A673 (cell line): ENCODE measurements around the gene GTF3C5.

Experiments
- EZH2 ChIP-seq: fragments of 200-600 bp; sonication (generic); IDR thresholded peaks from 2 replicates; pipeline ENCODE4 v1.6.1; 2017; ENCODE audit warnings: borderline replicate concordance, low read depth, mild to moderate bottlenecking, mixed read lengths, antibody characterized with exemption, low read length; ENCODE audit not compliant: poor library complexity, severe bottlenecking
- TF ChIP-seq, protein P1 (sequence below): fragments of 300-800, 200-600 bp; sonication (generic); conservative IDR thresholded peaks from 2 replicates; pipeline ENCODE4 v1.5.1; 2017; ENCODE audit warnings: low read depth, mild to moderate bottlenecking, antibody characterized with exemption, low read length, moderate library complexity, mixed read lengths

DNA sequence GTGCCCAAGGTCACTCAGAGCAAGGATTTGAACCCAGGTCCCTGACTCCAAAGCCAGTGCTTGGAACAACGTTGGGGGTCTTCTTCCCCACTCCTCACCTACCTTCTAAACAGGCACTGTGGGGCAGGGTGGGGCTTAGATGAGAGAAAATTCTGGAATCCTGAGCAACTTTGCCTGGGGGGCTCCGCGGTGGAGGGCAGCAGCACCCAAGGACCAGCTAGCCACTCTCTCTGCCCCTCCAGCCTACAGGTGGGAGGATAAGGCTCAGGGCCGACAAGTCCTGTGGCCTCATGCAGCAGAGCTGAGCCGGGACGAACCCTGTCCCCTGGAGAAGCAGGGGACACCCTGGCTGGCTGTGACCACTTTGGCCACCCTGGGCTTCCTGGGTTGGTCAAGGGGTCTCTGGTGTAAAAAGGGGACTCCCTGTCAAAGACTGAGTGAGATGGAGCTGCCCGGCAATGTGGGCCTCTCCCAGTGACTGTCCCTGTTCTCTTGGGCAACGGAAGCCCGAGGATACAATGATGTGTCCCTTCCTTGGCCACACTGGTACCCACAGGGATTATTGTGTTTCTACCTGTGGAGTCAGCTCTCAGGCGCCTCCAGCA, 57.5 kb downstream of the GTF3C5 start:
- TF ChIP-seq, protein P1, sequence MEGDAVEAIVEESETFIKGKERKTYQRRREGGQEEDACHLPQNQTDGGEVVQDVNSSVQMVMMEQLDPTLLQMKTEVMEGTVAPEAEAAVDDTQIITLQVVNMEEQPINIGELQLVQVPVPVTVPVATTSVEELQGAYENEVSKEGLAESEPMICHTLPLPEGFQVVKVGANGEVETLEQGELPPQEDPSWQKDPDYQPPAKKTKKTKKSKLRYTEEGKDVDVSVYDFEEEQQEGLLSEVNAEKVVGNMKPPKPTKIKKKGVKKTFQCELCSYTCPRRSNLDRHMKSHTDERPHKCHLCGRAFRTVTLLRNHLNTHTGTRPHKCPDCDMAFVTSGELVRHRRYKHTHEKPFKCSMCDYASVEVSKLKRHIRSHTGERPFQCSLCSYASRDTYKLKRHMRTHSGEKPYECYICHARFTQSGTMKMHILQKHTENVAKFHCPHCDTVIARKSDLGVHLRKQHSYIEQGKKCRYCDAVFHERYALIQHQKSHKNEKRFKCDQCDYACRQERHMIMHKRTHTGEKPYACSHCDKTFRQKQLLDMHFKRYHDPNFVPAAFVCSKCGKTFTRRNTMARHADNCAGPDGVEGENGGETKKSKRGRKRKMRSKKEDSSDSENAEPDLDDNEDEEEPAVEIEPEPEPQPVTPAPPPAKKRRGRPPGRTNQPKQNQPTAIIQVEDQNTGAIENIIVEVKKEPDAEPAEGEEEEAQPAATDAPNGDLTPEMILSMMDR, result no peak
- TF ChIP-seq EZH2, result no peak
